Fibroblast of peridontal ligament (primary cell): ENCODE results near the gene SPINDOC.
A peak's percentile ranks its signal among the peaks of the same experiment; 100 is the strongest.
"Not testable (repeated sequence)": the region's sequence is repeated elsewhere in the genome, so short reads cannot be mapped to it uniquely, and the experiment has no call there.

Experiments
- DNase-seq: peaks from one replicate; pipeline ENCODE4 v3.0.0-alpha.2; 2010; ENCODE audit errors: extremely low read depth

Gene SPINDOC

DNA sequence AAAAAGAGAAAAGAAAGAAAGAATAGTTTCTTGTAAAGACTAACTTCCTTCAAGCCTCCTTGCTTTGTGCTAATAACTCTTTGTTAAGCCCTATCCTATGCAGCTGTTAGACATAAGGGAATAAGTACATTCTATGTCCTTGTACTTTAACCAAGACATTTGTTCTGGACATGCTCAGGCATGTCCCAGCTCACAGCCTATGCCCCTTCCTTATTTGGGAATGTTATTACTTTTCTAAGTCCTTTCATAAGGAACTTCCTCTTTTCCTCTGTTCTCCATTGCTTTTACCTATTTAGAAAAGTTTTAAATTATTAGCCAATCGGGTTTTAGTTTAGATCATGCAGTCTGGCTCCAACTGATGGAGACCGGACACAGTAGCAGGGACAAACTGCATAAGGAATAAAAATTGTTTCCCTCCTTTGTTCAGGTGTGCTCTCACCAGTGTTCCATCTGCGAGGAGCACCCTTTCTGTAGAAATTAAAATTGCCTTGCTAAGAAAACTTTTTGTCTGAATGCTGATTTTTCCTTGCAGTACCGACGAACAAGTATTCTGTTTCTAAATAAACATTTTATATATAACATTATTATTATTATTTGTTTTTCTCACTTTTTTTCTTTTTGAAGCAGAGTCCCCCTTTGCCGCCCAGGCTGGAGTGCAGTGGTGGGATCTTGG lies 21.6 kb upstream of the SPINDOC start:
- DNase-seq, result no peak

DNA sequence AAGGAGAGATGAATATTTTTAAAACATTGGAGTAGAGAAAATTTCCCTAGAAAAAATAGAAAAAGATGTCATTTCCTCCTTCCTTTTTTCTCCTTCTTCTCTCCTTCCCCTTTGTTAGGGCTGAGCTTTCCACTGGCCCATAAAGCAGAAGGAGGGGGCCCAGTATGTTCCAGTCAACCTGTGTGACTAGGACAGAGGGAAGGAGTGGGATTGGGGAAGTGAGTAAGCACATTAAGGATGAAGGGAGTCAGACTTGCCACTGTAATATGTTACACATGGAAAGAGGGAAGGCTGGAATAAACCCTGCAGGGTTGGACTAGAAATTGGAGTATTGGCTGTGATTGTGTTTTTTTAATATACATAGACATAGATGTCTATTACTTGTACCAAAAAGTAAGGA lies 20.1 kb upstream of the SPINDOC start:
- no peak for DNase-seq

DNA sequence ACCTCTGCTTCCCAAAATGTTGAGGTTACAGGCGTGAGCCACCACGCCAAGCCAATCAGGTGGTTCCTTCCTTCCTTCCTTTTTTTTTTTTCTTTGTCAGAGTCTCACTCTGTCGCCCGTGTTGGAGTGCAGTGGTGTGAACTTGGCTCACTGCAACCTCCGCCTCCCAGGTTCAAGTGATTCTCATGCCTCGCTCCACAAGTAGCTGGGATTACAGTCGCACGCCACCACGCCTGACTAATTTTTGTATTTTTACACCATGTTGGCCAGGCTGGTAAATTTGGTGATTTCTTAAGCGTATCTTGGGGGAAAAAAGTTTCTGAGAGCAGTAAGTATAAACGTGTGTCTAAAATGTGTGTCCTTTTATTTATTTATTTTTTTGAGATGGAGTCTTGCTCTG lies 18.2 kb upstream of the SPINDOC start:
- no peak for DNase-seq

DNA sequence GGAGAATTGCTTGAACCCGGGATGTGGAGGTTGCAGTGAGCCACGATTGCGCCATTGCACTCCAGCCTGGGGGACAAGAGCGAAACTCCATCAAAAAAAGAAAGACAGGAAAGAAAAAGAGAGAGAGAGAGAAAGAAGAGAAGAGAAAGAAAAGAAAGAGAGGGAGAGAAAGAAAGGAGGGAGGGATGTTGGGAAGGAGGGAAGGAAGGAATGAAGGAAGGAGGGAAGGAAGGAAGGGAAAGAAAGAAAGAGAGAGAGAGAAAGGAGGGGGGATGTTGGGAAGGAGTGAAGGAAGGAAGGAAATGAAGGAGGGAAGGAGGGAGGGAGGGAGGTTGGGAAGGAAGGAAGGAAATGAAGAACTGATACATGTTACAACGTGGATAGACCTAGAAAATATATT lies 12.3 kb upstream of the SPINDOC start:
- no peak for DNase-seq

DNA sequence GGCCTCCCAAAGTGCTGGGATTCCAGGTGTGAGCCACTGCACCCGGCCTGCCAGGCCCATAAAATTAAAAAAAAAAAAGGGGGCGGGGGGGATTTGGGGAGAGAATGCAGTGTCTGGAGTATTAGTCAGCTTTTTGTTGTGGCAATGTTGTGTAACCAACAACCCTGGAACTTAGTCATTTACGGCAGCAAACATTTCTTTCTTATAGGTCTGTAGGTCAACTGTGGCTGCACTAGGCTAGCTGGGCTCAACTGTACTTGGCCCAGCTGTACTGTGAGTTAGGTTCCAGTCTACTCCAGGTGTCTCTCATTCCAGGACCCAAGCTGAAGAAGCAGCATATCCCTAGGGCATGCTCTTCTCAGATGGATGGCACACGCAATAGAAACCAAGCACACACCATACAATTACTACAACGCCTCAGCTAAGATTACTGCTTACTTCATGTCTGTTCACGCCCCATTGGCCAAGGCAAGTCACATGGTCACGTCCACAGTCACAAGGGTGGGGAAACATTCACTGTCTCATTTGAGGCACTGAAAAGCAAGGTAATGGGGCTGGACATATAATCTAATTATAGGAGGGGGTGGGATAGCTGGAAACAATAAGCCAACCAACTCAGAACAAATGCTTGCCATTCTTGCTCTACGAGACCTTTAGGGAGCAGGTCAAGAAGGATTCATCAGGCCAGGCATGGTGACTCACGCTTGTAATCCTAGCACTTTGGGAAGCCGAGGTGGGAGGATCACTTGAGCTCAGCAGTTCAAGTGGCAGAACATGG lies 10.4 kb upstream of the SPINDOC start:
- peak; percentile 54 for DNase-seq

DNA sequence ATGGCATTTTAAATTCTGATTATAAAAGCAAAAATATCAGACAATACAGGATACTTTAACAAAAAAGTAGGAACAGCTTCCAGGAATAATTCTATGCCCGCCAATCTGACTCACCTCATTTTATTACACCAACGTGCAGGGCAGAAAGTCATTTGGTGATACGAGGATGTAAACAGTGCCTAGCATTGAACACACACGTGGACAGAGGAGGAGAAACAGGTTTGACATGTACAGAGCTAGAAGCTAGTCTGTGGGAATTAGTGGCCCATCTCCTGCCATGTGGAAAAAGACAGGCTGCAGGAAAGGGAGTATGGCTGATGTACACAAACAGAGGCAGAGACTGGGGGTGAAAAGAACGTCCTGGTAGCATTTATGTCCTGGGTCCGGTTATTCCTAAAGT lies 9.0 kb upstream of the SPINDOC start:
- DNase-seq, result no peak

DNA sequence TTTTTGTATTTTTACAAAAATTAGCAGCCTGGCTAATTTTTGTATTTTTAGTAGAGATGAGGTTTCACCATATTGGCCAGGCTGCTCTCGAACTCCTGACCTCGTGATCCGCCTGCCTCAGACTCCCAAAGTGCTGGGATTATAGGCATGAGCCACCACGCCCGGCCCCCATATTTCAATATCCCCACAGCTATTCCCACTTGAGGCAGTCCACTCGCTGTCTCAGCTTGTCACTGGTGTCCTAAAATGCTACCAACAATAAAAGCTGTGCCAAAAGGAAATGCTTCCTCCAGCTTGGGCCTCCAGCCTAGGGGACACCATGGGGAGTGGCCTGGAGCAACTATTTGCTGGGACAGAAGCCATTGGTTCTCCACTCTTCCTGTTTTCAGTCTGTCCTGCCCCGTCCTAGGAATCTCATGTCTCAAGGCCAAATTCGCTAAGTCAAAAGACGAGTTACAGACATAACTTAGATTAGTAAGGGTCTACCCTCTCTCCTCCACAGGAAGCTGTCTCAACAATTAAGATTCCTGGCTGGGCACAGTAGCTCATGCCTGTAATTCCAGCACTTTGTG lies 7.3 kb upstream of the SPINDOC start:
- DNase-seq, result no peak

DNA sequence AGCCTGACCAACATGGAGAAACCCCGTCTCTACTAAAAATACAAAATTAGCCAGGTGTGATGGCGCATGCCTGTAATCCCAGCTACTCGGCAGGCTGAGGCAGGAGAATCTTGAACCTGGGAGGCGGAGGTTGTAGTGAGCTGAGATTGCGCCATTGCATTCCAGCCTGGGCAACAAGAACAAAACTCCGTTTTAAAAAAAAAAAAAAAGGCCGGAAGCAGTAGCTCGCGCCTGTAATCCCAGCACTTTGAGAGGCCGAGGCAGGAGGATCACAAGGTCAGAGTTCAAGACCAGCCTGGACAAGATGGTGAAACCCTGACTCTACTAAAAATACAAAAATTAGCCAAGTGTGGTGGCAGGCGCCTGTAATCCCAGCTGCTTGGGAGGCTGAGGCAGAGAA lies 2.9 kb upstream of the SPINDOC start:
- DNase-seq, result not testable (repeated sequence)

DNA sequence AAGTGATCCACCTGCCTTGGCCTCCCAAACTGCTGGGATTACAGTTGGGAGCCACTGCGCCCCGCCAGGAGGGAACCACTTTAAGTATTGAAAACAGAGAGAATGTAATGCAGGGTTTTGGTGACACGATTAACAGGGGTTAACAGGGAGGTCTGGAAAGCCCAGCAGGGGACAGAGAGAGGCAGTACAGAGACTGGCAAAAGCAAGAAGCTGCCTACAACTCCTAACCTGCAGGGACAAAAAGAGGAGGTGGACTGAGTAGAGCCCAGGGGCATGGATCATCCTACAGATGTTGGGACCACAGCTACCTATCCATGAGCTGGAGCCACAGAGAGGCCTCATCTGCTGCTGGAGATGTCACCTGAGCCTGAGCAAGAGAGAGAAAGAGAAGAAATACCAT lies 1.7 kb upstream of the SPINDOC start:
- no peak for DNase-seq

DNA sequence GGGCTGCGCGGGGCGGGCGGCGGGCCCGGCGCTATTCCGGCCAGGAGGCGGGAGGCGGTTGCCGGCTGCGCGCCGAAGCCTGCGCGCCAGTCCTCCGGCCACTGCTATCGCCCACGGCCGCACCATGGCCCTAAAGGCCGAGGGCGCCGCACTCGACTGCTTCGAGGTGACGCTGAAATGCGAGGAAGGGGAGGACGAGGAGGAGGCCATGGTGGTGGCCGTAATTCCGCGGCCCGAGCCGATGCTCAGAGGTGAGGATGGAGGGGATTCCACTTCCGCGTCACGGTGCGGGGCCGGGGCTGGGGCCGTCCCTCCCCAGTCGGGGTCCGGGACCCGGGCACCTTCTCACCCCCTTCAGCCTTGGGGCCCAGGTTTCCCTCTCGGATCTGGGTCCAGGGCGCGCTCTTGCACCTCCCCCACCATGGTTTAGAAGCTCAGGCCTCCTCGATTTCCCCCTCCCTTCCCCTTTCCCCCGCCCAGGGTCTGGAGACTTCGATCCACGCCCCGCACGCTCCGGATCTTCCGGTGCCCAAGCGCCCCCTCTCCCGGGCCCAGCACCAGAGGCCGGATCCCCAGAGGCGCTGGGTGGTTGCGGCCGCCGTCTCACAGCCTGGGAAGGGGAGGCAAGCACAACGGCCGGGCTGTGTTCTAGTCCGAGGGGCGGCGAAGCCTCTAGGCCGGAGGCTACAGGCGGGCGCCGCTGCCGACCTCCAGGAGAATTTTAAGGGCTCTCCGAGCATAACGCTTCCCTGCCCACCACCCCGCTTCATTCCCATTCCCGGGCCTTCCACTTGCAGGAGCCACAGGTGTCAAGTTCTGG lies 517 bp downstream of the SPINDOC start:
- DNase-seq, result peak; percentile 45

DNA sequence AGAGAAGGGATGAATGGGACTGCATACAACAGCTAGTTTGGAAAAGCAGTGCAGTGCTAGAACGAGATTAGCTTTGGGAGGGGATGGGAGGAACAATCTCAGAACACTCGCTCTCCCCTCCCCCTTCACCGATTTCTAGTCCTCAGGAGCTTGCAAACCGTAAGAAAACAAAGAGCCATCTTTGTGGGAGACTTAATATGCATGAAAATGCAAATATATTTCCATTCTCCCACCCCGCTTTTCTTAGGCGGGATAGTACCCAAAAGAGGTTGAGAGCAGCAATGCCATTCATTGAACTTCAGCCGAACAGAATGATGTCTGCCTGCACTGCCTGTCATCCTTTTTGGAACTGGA lies 1.1 kb downstream of the SPINDOC start:
- DNase-seq, result peak; percentile 10

DNA sequence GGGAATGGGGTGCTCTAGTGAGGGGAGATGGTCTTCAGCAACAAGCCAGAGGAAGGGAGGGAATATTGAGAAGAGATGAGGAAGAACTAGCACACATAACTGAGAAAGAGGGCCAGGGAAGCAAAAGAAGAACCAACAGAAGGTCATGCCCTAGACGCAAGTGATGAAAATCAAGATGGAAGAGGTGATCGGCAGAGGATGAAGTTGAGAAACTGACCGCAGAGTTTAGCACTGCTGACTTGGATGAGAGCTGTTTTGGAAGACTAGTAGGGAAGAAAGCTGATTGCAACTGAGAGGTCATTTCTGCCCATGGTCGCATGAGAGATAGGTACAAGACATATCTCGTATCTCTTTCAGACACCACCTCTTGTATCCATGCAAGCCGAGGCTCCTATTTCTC lies 2.9 kb downstream of the SPINDOC start:
- DNase-seq, result no peak

DNA sequence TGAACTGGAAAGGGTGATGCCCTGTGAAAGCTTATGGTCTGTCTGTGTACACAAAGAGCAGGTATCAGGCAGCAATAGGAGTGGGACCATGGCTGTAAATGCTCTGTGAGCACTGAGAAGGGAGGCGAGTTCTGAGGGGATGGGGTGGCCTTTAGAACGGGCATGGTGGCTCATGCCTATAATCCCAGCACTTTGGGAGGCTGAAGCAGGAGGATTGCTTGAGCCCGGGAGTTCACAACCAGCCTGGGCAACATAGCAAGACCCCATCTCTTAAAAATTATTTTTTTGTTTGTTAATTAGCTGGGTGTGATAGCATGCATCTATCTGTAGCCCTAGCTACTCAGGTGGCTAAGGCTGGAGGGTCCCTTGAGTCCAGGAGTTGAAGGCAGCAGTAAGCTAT lies 3.5 kb downstream of the SPINDOC start:
- no peak for DNase-seq

DNA sequence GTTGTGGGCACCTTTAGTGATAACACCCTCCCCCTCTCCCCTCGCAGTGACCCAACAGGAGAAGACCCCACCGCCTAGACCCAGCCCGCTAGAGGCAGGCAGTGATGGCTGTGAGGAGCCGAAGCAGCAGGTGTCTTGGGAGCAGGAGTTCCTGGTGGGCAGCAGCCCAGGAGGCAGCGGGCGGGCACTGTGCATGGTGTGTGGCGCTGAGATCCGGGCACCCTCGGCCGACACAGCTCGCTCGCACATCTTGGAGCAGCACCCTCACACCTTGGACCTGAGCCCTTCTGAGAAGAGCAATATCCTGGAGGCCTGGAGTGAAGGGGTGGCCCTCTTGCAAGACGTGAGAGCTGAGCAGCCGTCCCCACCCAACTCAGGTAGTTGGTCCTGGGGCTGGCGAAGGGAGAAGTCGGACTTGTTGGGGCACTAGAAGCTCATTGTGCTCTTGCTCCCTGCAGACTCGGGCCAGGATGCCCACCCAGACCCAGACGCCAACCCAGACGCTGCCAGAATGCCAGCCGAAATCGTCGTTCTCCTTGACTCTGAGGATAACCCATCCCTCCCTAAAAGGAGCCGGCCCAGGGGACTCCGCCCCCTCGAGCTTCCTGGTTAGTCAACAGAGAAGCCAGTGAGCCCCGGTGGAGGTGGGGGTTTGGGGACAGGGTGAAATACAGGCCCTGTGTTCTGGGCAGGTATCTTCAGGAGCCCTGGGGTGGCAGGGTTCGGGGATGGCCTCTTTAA lies 4.7 kb downstream of the SPINDOC start:
- DNase-seq, result no peak

DNA sequence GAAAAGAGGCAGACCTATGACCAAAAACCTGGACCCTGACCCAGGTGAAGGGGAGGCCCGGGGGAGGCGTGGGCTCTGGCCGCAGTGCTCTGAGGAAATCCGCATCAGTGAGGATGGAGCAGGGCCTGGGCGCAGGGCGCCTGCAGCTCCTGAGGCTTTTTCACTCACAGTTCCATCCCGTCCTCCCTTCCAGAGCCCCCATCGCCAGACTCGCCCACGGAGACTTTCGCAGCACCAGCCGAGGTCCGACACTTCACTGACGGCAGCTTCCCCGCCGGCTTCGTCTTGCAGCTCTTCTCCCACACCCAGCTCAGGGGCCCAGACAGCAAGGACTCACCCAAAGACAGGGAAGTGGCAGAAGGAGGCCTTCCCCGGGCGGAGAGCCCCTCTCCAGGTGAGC lies 5.4 kb downstream of the SPINDOC start:
- DNase-seq, result no peak

DNA sequence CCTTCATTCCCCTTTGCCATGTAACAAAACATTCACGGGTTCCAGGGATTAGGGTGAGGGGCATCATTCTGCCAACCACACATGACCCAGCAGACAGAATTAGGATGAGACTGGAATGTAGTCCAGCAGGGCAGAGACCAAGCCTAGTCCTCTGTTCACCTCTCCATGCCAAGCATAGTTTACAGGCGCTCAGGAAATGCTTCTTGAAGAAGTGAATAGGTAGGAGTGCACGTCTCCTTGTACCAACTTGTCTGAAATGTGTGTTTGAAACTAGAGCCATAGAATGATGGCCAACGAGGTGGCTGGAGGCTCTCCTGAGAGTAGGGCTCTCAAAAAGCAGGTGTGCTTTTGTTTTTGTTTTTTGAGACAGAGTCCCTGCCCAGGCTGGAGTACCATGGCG lies 8.2 kb downstream of the SPINDOC start:
- no peak for DNase-seq

DNA sequence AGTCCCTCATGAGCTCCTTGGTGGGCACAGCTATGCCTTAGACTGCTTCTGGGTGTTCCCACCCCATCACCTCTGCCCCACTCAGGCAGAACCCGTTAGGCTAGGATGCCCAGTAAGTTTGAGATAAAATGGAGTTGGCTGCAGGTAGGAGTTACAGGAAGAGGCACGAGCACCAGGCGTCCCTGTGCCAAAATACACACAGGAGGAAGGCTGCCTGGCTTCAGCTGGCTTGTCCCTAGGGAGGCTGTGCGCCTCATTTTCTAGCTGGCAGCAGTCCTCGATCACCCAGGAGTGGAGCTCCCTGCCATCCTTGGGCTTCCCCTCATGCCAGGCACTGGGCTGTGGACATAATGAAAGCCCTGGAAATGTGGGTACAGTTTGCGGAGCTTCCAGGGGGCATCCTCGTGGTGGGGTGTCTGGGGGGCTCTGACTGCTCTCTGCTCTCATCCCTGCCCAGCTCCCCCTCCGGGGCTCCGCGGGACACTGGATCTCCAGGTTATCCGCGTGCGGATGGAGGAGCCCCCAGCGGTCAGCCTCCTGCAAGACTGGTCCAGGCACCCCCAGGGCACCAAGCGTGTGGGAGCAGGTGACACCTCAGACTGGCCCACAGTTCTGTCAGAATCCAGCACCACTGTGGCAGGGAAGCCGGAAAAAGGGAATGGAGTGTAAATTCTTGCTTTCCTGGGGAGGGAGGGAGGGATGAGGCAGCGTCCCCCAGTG lies 13.4 kb downstream of the SPINDOC start:
- DNase-seq, result no peak

DNA sequence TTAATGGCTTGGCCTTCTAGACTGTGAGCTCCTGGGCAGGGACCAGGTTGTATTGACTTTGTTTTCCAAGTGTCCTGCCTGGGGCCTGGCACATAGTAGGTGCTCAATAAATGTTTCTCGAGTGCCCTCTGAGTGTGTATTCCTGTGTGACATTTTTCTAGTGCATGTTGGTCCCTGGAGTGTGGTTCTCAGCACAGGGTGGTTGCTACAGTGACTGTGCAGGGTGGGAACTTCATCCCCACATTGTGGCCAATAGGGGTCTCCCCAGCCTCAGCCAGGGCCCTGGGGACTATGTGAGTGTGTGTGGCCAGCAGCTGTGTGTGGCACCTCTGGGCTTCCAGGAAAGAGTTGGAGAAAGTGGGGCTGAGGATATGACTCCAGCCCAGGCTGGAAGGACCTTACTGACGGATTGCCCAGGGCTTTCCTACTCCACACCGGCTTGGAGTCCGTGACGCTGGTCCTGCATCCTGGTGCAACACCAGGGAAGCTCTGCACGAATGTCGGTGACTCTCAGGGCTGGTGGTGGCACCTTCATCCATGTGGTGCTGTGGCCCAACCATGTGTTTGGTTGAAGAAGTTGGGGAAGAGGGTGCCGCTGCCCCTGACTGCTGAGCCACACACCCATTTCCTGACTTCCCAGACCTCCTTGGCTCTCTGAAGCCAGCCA lies 16.7 kb downstream of the SPINDOC start:
- no peak for DNase-seq

DNA sequence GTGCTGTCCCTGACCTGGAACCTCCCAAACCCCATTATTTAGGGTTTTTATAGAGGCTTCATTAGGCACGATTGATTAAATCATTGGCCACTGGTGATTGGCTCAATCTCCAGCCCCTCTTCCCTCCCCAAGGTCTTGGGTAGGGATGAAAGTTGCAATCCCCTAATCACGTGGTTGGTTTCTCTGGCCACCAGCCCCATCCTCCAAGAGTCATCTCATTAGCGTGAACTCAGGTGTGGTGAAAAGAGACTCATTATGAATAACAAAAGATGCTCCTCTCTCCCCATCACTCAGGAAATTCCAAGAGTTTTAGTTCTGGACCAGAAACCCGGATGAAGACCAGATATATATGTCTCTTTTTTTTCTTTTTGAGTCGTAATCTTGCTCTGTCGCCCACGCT lies 18.1 kb downstream of the SPINDOC start:
- DNase-seq, result no peak

DNA sequence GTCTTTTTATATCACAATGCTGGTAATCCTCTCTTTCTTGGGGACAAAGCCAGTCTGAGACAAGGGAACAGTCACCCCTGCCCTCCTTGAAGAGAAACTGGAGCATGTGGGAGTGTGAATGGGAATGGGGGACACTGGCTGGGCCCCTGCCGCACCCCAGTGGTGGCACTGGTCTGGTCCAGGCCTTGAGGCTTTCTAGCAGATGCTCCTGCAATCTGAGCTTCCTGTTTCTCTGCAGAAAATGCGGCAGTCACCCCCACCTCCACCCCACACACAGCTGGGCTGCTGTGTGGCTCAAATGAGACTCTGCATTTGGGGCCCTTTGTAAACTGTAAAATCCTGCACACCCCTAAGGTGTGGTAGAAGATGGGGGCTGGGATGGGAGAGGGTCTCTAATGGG lies 19.1 kb downstream of the SPINDOC start:
- no peak for DNase-seq

DNA sequence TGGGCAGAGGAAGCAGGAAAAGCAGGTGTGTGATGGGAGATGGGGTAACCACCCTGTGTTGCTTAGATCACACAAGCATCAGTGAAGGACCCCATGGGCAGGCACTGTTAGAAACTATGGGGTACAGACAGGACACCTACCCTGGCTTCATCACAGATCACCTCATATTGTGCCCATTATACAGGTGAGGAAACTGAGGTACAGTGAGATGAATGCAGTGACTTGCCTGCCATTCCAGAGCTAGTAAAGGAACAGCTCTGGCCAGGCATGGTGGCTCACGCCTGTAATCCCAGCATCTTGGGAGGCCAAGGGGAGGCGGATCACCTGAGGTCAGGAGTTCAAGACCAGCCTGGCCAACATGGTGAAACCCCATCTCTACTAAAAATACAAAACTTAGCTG lies 19.8 kb downstream of the SPINDOC start:
- no peak for DNase-seq
